Ammon's horn (tissue), 1 donor: ENCODE results near the gene MAMSTR.
"Not testable (repeated sequence)": the region's sequence is repeated elsewhere in the genome, so short reads cannot be mapped to it uniquely, and the experiment has no call there.

Experiments
- DNase-seq: peaks from one replicate; pipeline ENCODE4 v3.0.0-alpha.2; 2016; ENCODE audit warnings: low spot score

MAMSTR gene, protein sequence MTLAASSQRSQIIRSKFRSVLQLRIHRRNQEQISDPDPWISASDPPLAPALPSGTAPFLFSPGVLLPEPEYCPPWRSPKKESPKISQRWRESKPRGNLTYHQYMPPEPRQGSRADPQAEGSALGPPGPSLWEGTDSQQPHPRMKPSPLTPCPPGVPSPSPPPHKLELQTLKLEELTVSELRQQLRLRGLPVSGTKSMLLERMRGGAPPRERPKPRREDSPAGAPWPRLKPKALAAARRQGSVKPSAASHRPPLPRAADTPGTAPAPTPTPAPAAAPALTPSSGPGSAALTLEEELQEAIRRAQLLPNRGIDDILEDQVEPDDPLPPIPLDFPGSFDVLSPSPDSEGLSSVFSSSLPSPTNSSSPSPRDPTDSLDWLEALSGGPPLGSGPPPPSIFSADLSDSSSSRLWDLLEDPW

DNA sequence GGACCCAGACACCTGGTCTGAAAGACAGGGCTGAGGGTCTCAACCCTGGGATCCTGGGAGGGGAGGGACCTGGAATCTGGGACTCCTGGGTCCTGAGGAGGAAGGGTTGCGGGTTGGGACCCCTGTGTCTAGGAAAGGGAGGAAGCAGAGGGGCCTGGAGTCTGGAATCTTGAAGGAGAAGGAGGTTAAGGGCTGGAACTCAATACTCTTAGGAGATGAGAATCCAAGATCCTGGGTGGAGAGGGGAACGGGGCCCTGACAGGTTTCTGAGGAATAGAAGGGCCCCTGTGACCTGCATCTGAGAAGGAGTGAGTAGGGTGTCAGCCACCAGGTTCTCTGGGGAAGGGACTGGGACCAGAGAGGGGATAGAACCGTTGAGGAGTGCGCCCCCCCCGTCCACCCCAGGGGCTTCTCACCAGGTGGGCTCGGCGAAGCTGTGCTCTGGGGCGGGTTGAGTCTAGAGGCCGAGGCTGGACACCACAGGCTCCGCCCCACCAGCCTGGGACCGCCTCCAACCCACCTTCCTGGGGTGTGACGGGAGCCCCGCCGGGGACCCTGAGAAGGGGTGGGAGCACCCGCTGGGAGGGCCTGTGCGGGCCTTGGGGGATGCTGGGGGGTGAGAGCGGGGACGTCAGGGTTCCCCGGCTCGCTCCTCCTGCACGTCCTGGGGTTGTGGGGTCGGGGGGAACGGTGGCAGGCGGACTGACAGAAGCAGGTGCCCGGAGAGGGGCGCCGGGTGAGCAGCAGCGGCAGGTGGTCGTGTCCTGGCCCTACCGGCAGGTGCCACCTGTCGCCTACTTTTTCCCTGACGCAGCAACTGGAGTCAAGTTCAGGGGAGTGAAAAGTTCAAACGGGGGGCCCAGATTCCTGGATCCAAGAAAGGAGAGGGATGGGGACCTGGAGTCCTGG, at the start of gene MAMSTR:
MAMSTR (minus strand) TSS at position 463 of the 909 bp plus-strand sequence. CDS start 694 bp downstream, outside the sequence.
- DNase-seq: no peak

GRCh38 chr19:48768994-48769713, 49.6 kb upstream of the MAMSTR start:
- DNase-seq: no peak

DNA sequence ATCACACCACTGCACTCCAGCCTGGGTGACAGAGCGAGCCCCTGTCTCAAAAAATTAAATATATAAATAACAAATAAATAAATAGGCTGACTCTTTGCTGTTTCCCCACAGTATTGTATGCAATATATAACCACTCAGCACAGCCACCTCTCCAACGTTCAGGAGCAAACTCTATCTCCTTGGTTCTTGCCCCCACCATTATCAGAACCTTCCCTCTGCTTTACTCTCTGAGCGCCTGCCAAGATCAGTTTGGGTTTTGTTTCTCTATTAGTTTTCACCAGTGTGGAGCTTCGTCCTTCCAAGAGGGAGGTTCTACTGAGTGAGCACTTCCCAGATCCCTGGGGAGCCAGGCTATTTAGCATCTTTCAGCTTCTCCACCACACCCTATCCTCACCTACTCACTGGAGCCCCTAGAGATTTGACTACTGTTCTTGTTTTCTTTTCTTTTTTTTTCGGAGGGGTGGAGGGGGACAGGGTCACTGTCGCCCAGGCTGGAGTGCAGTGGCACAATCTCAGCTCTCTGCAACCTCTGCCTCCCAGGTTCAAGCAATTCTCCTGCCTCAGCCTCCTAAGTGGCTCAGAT, 48.7 kb upstream of the MAMSTR start:
- not testable (repeated sequence) for DNase-seq

DNA sequence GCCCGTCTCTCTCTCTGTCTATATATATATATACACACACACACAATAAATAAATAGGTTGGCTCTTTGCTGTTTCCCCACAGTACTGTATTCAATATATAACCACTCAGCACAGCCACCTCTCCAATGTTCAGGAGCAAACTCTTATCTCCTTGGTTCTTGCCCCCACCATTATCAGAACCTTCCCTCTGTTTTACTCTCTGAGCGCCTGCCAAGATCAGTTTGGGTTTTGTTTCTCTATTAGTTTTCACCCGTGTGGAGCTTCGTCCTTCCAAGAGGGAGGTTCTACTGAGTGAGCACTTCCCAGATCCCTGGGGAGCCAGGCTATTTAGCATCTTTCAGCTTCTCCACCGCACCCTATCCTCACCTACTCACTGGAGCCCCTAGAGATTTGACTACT, 46.3 kb upstream of the MAMSTR start:
- not testable (repeated sequence) for DNase-seq

GRCh38 chr19:48760504-48761205, 41.1 kb upstream of the MAMSTR start:
- DNase-seq: no peak

- DNase-seq: no peak
These were observed 38.2 kb upstream of the MAMSTR start for GRCh38 chr19:48757741-48758144.

DNA sequence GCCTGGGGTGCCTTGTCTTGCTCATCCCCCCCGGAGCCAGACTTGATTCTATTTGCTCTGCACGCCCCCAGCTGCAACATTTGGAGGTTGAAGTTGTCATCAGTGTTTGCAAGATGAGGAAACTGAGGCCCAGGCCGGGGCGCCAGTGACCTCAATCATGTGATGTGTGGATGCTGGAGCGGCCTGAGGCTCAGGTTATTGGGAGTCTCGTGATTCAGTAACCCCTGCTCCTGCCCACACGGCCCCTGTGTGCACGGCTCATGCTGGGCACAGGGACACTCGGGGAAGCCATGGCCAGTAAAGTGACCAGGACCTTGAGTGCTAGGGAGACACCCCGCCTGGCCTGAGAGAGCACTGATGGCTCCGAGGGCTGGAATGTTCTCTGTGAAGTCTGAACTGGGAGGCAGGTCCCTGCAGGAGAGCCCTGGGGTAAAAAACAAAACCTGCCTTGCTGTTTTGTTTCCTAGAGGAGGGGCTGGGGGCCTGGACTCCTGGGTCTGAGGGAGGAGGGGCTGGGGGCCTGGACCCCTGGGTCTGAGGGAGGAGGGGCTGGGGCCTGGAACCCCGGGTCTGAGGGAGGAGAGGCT, 37.7 kb upstream of the MAMSTR start:
- no peak for DNase-seq

GRCh38 chr19:48756686-48757085, 37.2 kb upstream of the MAMSTR start:
- DNase-seq: no peak

- no peak for DNase-seq
These were observed 36.7 kb upstream of the MAMSTR start for GRCh38 chr19:48756212-48756611.

GRCh38 chr19:48755787-48756186, 36.3 kb upstream of the MAMSTR start:
- no peak for DNase-seq

GRCh38 chr19:48755084-48755641, 35.6 kb upstream of the MAMSTR start, which contains the start of gene FGF21:
Gene FGF21 (plus strand): TSS chr19:48755524. CDS start chr19:48756237, 713 bp downstream.
- DNase-seq: no peak

GRCh38 chr19:48752496-48753365, 33.2 kb upstream of the MAMSTR start, which contains the start of gene FUT1:
Gene FUT1 (minus strand): TSS chr19:48752641. CDS start chr19:48751281, 1,360 bp downstream.
- no peak for DNase-seq

DNA sequence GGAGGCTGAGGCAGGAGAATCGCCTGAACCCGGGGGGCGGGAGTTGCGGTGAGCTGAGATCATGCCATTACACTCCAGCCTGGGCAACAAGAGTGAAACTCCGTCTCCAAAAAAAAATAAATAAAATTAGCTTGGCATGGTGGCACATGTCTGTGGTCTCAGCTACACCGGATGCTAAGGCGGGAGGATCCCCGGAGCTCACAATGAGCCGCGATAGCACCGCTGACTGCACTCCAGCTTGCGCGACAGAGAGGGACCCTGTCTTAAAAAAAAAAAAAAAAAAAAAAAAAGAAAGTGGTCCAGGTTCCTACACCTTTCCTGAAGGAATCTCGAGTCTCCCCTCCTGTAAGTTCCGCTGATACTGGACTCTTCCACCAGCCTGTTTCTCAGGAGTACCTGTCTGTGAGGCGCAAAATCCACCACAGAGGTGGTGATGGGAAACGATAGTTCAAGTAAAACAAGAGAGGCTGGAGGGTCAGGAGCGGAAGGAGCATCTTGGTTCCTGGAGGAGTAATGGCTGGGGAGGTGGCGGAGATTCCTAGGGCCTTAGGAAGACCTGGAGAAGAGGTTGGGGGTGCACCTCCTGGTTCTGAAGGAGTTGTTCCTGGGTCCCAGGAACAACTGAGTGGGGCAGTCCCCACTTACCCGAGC, 32.4 kb upstream of the MAMSTR start:
- DNase-seq: no peak

DNA sequence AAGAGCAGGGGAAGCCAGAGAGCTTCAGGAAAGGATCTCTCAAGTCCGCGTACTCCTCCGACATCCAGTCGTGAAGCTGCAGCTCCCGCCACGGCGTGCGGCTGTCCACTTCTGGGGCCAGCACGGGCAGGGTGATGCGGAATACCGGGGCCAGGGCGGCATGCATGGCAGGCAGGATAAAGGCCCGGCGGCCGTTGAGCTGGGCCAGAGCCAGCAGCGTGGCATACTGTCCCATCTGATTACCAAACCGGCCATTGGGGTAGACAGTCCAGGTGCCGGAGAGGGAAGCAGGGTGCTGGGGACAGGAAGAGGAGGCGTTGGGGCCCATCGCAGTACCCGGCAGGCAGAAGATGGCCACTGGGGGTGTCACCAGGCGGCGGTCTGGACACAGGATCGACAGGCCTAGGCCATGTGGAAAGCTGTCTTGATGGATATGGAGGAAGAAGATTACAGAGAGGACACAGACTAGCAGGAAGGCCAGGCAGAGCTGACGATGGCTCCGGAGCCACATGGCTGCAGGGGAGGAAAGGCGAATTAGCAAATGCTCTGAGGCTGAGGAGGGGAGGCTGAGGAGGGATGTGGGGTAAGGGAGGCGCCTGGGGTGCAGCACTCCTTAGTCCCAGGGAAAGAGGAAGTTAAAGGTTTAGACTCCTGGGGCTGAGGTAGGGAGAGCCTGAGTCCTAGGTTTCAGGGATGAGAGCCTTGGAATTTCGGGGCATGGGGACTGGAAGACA, 31.4 kb upstream of the MAMSTR start:
- DNase-seq: no peak

DNA sequence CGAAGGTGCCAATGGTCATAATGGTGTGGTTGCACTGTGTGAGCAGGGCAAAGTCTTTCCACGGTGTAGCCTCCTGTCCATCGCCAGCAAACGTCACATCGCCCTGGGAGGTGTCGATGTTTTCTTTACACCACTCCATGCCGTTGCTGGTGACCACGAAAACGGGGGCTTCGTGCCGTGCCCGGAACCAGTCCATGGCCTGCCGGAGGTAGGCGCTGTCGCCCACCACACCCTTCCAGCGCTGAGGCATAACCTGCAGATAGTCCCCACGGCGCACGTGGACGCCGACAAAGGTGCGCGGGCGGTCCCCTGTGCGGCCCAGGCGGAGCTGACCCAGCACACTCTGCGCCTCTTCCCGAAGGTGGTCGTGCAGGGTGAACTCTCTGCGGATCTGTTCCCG, 30.8 kb upstream of the MAMSTR start:
- DNase-seq: no peak

GRCh38 chr19:48749571-48750198, 30.2 kb upstream of the MAMSTR start:
- DNase-seq: no peak
